Measurements from ENCODE around the gene ITGAD. TPM values are rescaled to one million over a fixed set of nuclear protein-coding genes. Genes with fewer than 3 reads are reported as not detected.

Gene ITGAD
- total RNA-seq, 4 donors from 2014 or later, result not detected

DNA sequence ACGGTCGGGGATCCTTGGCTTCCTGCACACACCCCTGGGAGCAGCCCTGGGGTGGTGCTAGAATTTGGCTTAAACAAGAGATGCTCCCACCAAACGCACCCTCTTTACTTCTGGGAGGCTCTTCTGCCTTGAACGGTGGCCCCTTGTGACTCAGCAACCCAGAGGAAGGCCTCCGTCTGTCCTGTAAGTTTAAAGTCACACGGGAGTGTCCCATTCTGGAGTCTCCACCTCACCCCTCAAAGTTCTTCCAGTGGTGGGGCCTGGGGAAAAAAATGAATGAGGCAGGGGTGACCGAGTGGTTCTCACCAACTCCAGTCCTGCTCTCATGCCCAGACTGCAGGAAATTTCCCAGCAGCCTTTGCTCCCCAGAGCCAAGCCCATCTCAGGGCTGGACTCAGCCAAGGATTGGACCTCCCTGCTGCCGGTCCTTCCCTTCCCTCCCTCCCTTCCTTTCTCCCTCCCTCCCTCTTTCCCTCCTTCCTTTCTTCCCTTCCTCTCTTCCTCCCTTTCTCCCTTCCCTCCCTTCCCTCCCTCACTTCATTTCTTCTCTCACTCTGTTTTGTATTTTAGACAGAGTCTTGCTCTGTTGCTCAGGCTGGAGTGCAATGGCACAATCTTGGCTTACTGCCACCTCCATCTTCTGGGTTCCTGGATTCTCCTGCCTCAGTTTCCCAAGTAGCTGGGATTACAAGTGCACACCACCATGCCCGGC lies 11.4 kb downstream of the ITGAD start:
- H3K9me3 ChIP-seq, result no peaks in the 10 kb centered on the region
- WGBS, result 54% methylated on average over 8 of the region's 9 CpGs
- no peak for TF ChIP-seq EP300 (IDR thresholded peaks at IDR 0.05)
- TF ChIP-seq POLR2A (IDR thresholded peaks at IDR 0.05), result no peak
- H3K27ac ChIP-seq, result no peak overlapping the region
- H3K4me3 ChIP-seq, result no peak overlapping the region
- H3K27me3 ChIP-seq, result peaks cover 8% of the 10 kb centered on the region
- DNase-seq (ENCODE audit: low spot score in 2 of 2), result no peak
- no peaks in the 10 kb centered on the region for H3K36me3 ChIP-seq
- no peaks in the 10 kb centered on the region for H3K4me1 ChIP-seq

DNA sequence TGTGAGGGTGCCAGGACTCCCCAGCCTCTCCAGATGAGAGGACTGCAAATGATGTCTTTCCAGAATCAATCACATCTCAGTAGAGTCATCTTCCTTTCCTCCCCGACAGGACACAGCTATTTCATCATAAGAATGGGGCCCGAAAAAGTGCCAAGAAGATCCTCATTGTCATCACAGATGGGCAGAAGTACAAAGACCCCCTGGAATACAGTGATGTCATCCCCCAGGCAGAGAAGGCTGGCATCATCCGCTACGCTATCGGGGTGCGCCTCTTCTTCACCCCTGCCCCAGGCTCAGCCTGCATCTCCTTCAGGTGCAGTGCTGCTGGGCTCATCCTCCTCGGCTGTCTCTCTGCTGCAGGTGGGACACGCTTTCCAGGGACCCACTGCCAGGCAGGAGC lies 14.3 kb downstream of the ITGAD start:
- Histone ChIP-seq H3K9me3 (no peaks in the 10 kb centered on the region), H3K4me1 (no peaks in the 10 kb centered on the region), H3K27ac (no peak overlapping the region), H3K27me3 (peaks cover 12% of the 10 kb centered on the region), H3K4me3 (no peak overlapping the region), H3K36me3 (no peaks in the 10 kb centered on the region)
- TF ChIP-seq, protein P1, sequence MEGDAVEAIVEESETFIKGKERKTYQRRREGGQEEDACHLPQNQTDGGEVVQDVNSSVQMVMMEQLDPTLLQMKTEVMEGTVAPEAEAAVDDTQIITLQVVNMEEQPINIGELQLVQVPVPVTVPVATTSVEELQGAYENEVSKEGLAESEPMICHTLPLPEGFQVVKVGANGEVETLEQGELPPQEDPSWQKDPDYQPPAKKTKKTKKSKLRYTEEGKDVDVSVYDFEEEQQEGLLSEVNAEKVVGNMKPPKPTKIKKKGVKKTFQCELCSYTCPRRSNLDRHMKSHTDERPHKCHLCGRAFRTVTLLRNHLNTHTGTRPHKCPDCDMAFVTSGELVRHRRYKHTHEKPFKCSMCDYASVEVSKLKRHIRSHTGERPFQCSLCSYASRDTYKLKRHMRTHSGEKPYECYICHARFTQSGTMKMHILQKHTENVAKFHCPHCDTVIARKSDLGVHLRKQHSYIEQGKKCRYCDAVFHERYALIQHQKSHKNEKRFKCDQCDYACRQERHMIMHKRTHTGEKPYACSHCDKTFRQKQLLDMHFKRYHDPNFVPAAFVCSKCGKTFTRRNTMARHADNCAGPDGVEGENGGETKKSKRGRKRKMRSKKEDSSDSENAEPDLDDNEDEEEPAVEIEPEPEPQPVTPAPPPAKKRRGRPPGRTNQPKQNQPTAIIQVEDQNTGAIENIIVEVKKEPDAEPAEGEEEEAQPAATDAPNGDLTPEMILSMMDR (IDR thresholded peaks at IDR 0.05), result no peak
- TF ChIP-seq POLR2A (IDR thresholded peaks at IDR 0.05) (no peak), POLR2AphosphoS5 (IDR thresholded peaks at IDR 0.05) (no peak), EP300 (IDR thresholded peaks at IDR 0.05) (no peak)
- WGBS, result 63% methylated on average over 2 of the region's 8 CpGs
- DNase-seq (ENCODE audit: low spot score in 2 of 2), result no peak

DNA sequence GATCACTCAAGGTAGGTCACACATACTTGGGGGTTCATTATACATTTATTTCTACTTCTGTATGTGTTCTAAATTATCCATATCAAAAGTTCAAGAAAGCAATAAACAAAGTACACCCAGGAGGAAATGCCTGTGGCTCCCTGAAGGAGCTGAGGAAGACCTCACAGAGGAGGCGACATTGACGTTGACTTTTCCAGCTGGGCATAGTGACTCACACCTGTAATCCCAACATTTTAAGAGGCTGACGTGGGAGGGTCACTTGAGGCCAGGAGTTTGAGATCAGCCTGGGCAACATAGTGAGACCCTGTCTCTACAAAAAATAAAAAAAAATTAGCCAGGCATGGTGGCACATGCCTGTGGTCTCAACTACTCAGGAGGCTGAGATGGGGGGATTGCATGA lies 16.3 kb downstream of the ITGAD start:
- H3K27ac ChIP-seq, result no peak overlapping the region
- no peak for DNase-seq (ENCODE audit: low spot score in 2 of 2)
- TF ChIP-seq, protein P1 (IDR thresholded peaks at IDR 0.05), result no peak
- TF ChIP-seq EP300 (IDR thresholded peaks at IDR 0.05) (no peak), POLR2AphosphoS5 (IDR thresholded peaks at IDR 0.05) (no peak), POLR2A (IDR thresholded peaks at IDR 0.05) (no peak)
- no peaks in the 10 kb centered on the region for H3K9me3 ChIP-seq
- H3K27me3 ChIP-seq, result peaks cover 12% of the 10 kb centered on the region
- H3K36me3 ChIP-seq, result no peaks in the 10 kb centered on the region
- H3K4me1 ChIP-seq, result no peaks in the 10 kb centered on the region
- WGBS, result 57% methylated on average over 3 of the region's 3 CpGs
- no peak overlapping the region for H3K4me3 ChIP-seq

DNA sequence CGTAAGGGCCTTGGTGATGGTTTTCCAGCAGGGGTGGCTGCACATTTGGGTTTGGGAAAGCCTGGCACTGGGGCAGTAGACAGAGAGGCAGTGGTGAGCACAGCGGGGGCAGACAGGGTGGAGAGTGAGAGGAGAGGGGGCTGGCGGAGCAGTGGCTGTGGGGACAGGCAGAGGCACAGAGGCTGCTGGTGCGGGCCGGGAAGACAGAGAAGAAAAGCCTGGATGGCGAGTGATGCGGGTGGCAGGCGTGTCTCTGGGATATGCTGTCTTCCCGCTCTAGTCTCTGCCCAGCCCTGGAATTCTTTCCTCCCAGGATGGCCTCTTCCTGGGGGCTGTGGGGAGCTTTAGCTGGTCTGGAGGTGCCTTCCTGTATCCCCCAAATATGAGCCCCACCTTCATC lies 16.9 kb downstream of the ITGAD start:
- TF ChIP-seq POLR2AphosphoS5 (IDR thresholded peaks at IDR 0.05) (no peak), POLR2A (IDR thresholded peaks at IDR 0.05) (no peak), EP300 (IDR thresholded peaks at IDR 0.05) (no peak)
- TF ChIP-seq, protein P1 (IDR thresholded peaks at IDR 0.05), result no peak
- 75% methylated on average over 9 of the region's 9 CpGs for WGBS
- H3K9me3 ChIP-seq, result no peaks in the 10 kb centered on the region
- no peaks in the 10 kb centered on the region for H3K4me1 ChIP-seq
- no peak for DNase-seq (ENCODE audit: low spot score in 2 of 2)
- no peak overlapping the region for H3K27ac ChIP-seq
- no peak overlapping the region for H3K4me3 ChIP-seq
- H3K36me3 ChIP-seq, result no peaks in the 10 kb centered on the region
- peaks cover 12% of the 10 kb centered on the region for H3K27me3 ChIP-seq

DNA sequence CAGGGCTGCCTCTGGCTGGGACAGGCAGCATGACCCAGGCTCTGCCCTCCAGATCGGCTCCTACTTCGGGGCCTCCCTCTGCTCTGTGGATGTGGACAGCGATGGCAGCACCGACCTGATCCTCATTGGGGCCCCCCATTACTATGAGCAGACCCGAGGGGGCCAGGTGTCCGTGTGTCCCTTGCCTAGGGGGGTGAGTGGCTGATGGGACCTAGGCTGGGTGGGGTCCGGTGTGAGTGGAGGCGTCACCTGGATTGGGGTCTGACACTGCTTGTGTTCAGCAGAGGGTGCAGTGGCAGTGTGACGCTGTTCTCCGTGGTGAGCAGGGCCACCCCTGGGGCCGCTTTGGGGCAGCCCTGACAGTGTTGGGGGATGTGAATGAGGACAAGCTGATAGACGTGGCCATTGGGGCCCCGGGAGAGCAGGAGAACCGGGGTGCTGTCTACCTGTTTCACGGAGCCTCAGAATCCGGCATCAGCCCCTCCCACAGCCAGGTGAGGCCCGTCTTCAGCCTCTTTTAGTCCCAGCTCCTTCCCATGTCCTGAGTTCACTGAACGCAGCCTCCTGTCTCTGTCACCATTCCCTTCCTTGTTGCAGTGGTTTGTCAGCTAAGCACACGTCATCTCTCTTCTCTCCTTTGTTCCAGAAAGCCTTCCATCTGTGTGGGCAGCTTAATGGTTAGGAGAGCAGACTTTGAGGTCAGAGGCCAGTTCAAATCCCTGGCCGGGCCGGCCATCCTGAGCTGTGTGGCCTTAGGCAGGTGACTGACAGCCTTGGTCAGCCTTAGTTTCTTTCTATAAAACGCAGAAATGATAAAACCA lies 18.1 kb downstream of the ITGAD start:
- Histone ChIP-seq H3K9me3 (no peaks in the 10 kb centered on the region), H3K27ac (no peak overlapping the region), H3K36me3 (no peaks in the 10 kb centered on the region), H3K27me3 (peaks cover 15% of the 10 kb centered on the region), H3K4me3 (no peak overlapping the region), H3K4me1 (no peaks in the 10 kb centered on the region)
- DNase-seq (ENCODE audit: low spot score in 2 of 2), result no peak
- TF ChIP-seq POLR2A (IDR thresholded peaks at IDR 0.05) (no peak), EP300 (IDR thresholded peaks at IDR 0.05) (no peak), POLR2AphosphoS5 (IDR thresholded peaks at IDR 0.05) (no peak)
- TF ChIP-seq, protein P1 (IDR thresholded peaks at IDR 0.05), result no peak
- 75% methylated on average over 15 of the region's 22 CpGs for WGBS

Data from suprapubic skin (tissue), 4 donors.